ENCODE results near the gene PRCD. TPM values are rescaled to one million over a fixed set of nuclear protein-coding genes. Genes with fewer than 3 reads are reported as not detected.
"Not testable (repeated sequence)": the region's sequence is repeated elsewhere in the genome, so short reads cannot be mapped to it uniquely, and the experiment has no call there.

Gene PRCD
- total RNA-seq, 2 donors from 2014 or later = 1.6 to 4.7 TPM

DNA sequence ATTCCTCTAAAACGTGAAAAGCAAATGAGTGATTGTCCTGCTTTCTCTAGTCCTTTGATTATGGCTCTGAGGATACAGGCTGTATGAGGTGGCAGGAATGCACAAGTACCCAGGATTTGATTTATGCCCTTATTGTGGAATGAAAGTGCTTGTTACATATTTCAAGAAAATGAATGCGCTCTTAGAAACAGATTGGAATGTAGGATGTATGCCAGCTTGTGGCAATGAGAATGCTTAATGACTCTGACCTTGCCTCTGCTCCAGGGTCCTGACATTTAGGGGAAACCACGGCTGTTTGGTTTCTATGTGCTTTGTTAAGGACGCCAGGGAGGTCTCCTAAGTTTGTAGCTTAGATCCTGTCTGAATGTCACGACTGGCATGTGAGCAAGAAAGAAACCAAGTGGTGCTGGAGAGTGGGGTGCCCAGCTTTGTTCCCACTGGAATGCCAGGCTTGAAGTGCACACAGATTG lies 22.0 kb downstream of the PRCD start:
- intact Hi-C loops (cut with DNase I) = loop anchor here in 1 of 2 donors (2.0 kb wide), 1 partner anchor 61 kb away; the partner anchor contains the start of gene RHBDF2
- no peak for DNase-seq (ENCODE audit: low spot score)

DNA sequence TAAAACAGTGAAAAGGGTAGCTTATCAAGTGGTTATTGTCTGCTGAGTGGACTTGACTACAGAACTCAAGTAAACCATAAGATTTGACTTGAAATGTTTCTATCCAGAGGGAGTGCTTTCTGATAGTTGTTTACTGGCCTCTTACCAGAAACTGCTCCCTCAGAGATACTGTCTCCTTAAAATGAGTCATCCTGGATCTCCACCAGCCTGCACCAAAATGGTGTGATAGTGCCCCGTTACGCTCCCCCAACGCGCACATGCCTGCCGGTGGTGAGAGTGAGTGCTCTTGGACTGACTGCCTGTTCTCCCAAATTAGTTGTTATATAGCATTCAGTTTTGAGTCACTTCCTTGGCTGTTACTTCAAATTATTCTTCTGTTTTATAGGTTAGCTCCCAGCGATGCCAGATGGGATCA lies 22.9 kb downstream of the PRCD start:
- DNase-seq (ENCODE audit: low spot score) = no peak
- intact Hi-C loops (cut with DNase I) = loop anchor here in 1 of 2 donors (2.0 kb wide), 1 partner anchor 62 kb away; the partner anchor contains the start of gene RHBDF2

- intact Hi-C loops (cut with DNase I) = loop anchor here in 1 of 2 donors (2.0 kb wide), 1 partner anchor 63 kb away; the partner anchor contains the start of gene RHBDF2
- not testable (repeated sequence) for DNase-seq (ENCODE audit: low spot score)
Measured at GRCh38 chr17:76563359-76563758, 23.5 kb downstream of the PRCD start.

- not testable (repeated sequence) for DNase-seq (ENCODE audit: low spot score)
Measured at GRCh38 chr17:76564991-76565727, 25.3 kb downstream of the PRCD start.

GRCh38 chr17:76565728-76566612 lies 26.1 kb downstream of the PRCD start:
- intact Hi-C loops (cut with DNase I) = no loop called here
- DNase-seq (ENCODE audit: low spot score) = no peak

More at GRCh38 chr17:76564991-76565727, 25.3 kb downstream of the PRCD start:
- intact Hi-C loops (cut with DNase I) = not testable (repeated sequence)

DNA sequence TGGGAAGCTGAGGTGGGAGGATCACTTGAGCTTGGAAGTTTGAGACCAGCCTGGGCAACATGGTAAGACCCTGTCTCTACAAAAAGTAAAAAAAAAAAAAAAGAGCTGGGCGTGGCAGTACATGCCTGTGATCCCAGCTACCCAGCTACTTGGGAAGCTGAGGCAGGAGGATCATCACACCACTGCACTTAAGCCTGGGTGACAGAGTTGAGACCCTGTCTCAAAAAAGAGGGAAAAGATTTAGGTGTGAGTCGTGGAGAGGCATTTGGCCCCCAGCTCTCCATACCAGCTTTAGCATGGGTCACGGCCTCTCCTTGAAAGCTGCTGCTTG lies 26.7 kb downstream of the PRCD start:
- intact Hi-C loops (cut with DNase I) = no loop called here
- DNase-seq (ENCODE audit: low spot score) = no peak

GRCh38 chr17:76566988-76567431 lies 27.2 kb downstream of the PRCD start:
- no peak for DNase-seq (ENCODE audit: low spot score)
- intact Hi-C loops (cut with DNase I) = no loop called here

- intact Hi-C loops (cut with DNase I) = no loop called here
- peak; percentile 79 for DNase-seq (ENCODE audit: low spot score)
Measured at GRCh38 chr17:76567634-76568432, 28.0 kb downstream of the PRCD start.

DNA sequence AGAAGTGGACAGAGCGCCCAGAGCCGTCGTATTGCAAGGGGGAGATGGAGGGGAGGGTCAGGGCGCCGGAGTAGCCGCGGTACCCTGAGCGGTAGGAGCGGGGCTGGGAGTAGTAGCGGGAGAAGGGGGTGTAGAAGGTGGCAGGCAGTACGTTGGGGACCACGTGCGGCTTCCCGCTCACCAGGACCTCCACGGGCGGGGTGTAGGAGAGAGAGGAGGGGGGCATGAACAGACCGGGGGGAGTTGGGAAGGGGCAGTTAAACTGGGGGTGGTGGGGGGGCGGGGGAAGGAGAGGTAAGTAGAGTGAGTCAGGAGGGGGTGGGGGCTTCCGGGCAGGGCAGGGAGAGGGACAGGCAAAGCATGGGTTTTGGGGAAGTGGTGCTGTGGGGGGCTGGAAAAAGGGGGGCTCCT lies 29.0 kb downstream of the PRCD start:
- peak; percentile 57 for DNase-seq (ENCODE audit: low spot score)
- intact Hi-C loops (cut with DNase I) = no loop called here

DNA sequence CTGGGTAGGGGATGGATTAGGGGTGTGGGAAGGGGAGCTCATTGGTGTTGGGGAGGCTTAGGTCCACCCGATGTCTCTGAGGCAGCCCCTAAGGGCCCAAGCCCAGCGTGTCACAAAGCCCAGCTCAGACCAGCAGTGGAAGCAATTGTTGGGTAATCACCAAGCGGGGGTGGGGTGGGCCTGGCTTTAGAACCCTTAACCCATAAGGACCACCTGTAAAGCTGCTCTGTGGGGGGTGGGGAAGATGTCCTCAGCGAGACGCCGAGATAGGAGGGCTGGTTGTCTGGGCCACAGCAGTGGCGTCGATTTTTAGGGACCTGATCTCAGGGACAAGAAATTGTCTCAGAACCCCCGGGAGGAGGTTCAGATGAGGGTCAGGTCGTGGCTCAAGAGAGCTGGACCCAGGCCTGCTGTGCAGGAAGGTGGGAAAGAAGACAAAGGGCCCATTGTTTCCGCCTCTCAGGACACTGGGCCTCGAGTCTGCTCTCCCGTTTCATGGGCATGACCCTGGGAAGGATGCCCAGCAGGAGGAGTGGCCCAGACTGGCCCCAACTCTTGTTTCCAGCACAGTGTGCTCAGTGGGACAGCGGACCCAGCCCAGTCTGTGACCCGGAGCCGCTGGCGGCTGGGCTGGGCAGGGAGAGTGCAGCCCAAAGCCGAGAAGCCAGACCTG lies 29.9 kb downstream of the PRCD start:
- intact Hi-C loops (cut with DNase I) = no loop called here
- DNase-seq (ENCODE audit: low spot score) = peak; percentile 68

DNA sequence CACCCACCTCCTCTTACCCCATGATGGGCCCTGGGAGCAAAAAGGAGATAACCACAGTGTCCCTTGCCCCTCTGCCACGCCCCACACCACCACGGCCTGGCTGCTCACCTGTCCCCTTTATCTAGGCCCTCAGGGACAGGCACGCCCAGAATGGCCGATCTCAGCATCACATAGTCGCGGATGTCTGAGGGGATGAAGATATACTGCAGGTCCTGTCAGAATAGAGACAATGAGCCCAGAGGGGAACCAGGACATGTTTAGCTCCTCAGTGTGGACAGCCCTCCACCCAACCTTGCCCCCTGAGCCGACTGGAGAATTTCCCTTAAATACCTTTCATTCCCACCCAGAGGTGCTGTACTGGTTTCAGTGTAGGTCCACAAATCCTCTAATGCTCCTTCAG lies 30.6 kb downstream of the PRCD start:
- peak; percentile 47 for DNase-seq (ENCODE audit: low spot score)

GRCh38 chr17:76570877-76571471 lies 31.1 kb downstream of the PRCD start:
- intact Hi-C loops (cut with DNase I) = no loop called here
- DNase-seq (ENCODE audit: low spot score) = peak; percentile 34

More for the DNA sequence above, 30.6 kb downstream of the PRCD start:
- intact Hi-C loops (cut with DNase I) = no loop called here

GRCh38 chr17:76572201-76572910 lies 32.5 kb downstream of the PRCD start:
- intact Hi-C loops (cut with DNase I) = no loop called here
- DNase-seq (ENCODE audit: low spot score) = no peak

DNA sequence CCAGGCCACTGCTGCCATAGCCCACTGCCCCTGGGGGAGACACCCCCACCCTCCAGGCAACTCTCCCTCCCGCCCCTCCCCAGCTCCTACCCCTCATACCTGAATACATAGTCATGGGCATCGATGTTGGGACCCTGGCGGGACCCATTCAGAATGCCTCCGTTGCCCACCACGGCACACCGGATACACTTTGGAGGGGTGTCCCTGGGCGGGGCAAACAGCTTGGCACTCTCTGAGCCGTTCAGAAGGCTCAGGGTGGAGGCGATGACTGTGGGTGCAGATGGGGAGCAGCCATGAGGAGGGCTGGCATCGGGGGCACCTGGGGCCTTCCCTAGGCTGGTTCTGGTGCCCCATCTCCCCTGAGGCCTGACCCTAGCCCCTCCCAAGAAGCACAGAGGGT lies 33.3 kb downstream of the PRCD start:
- no peak for DNase-seq (ENCODE audit: low spot score)
- intact Hi-C loops (cut with DNase I) = no loop called here

- DNase-seq (ENCODE audit: low spot score) = no peak
- intact Hi-C loops (cut with DNase I) = no loop called here
Measured at GRCh38 chr17:76574166-76574565, 34.3 kb downstream of the PRCD start.

DNA sequence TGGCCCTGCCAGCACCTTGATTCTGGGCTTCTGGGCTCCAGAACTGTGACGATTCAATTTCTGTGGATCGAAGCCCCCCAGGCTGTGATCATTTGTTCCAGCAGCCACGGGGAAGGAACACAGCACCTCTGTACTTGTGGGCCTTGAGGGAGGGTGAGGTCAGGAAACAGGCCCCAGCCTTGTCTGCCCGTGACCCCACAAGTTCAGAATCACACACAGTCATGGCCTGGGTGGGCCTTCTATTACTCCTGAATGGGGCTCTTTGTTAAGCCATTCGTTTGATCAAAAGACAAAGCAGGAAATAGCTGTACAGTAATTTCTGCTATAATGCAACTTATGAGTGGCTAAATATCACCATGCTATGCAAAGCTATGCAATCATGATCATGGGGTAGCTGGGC lies 35.7 kb downstream of the PRCD start:
- intact Hi-C loops (cut with DNase I) = no loop called here
- DNase-seq (ENCODE audit: low spot score) = no peak

GRCh38 chr17:76576189-76576588 lies 36.3 kb downstream of the PRCD start:
- intact Hi-C loops (cut with DNase I) = no loop called here
- no peak for DNase-seq (ENCODE audit: low spot score)

DNA sequence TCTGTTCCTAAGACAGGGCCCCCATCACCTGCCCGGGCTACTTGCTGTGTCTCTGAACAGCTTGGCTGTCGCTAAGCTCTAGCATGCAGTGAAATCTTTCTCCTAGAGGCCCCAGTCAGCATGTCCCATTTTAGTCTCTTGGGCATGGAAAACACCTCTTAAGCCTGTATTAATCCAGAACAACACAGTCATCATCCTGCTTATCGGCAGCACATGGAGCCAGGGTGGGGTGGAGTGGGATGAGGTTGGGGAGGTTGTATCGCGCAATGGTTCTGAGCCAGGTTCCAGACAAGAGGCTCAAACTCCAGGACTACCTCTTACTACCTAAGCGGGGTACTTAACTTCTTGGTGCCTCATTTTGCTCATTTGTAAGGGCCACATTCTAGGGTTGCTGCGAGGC lies 38.0 kb downstream of the PRCD start:
- no peak for DNase-seq (ENCODE audit: low spot score)
- intact Hi-C loops (cut with DNase I) = no loop called here
